Endothelial cell of umbilical vein (primary cell): Measurements from ENCODE around the gene RPL9. TPM values are rescaled to one million over a fixed set of nuclear protein-coding genes. Genes with fewer than 3 reads are reported as not detected.
"Not testable (repeated sequence)": the region's sequence is repeated elsewhere in the genome, so short reads cannot be mapped to it uniquely, and the experiment has no call there.

Experiments
- BruUV-seq: library from RNA; stranded (reverse); fragments of 400-500 nt; replicated peaks from 2 replicates; lab custom pipeline; 2021; lab: Mats Ljungman, UMichigan
- CTCF ChIA-PET: fragments of 300-600, 350-600 bp; sonication (Branson Sonifier 250); formaldehyde crosslinking; loops from one replicate; lab custom pipeline; 2021; ENCODE audit warnings: antibody characterized with exemption, inconsistent platforms; lab: Charles Lee
- POLR2A ChIA-PET: fragments of 300-600, 350-600 bp; sonication (Branson Sonifier 250); formaldehyde crosslinking; loops from one replicate; lab custom pipeline; 2021; ENCODE audit warnings: antibody characterized with exemption, inconsistent platforms; lab: Charles Lee
- DNase-seq: peaks from one replicate; pipeline ENCODE4 v3.0.0-alpha.2; 2011; ENCODE audit warnings: low read depth, low spot score
- FAIRE-seq: peaks from 2 replicates; lab custom pipeline; 2011; peaks lifted over from hg19 to GRCh38; lab: Jason Lieb, UNC
- H2AFZ ChIP-seq: 2 replicates; pipeline ENCODE4 v1.6.0; 2012; ENCODE audit warnings: low read depth, low read length, control low read depth, inconsistent platforms
- H3K27ac ChIP-seq: 2 replicates; pipeline ENCODE4 v1.5.1; 2011; ENCODE audit warnings: low read depth, mild to moderate bottlenecking, control low read depth, low read length, moderate library complexity; ENCODE audit not compliant: insufficient read depth
- H3K27me3 ChIP-seq, 2 experiments: 2 replicates each; pipeline versions ENCODE4 v1.6.0 to v1.6.1; 2011; ENCODE audit warnings: low read length in 2 of 2, mixed read lengths in 1 of 2; ENCODE audit not compliant: control insufficient read depth in 2 of 2, insufficient read depth in 2 of 2
- H3K36me3 ChIP-seq, 2 experiments: 2 replicates in 1 of 2; 3 replicates in 1 of 2; pipeline ENCODE4 v1.5.1; 2011; ENCODE audit warnings: low read length in 2 of 2, mild to moderate bottlenecking in 1 of 2, moderate library complexity in 1 of 2; ENCODE audit not compliant: control insufficient read depth in 2 of 2, insufficient read depth in 2 of 2; ENCODE audit errors: extremely low read depth in 1 of 2
- H3K4me1 ChIP-seq: 3 replicates; pipeline ENCODE4 v1.5.1; 2011; ENCODE audit warnings: mild to moderate bottlenecking, low read length; ENCODE audit not compliant: control insufficient read depth, insufficient read depth; ENCODE audit errors: extremely low read depth
- H3K4me2 ChIP-seq: 2 replicates; pipeline ENCODE4 v1.6.1; 2011; ENCODE audit warnings: low read length, control low read depth, mixed read lengths; ENCODE audit not compliant: insufficient read depth
- H3K4me3 ChIP-seq, 3 experiments: fragments of 200-600 bp in 1 of 3; sonication (generic), shearing (Covaris generic) in 1 of 3; replicated peaks in 1 of 3; 2 replicates each; pipeline ENCODE4 v1.5.1; 2011 to 2016; ENCODE audit warnings: control low read depth in 3 of 3, low read length in 3 of 3, mild to moderate bottlenecking in 2 of 3, inconsistent platforms in 1 of 3, low read depth in 1 of 3, moderate library complexity in 1 of 3; ENCODE audit not compliant: insufficient read depth in 1 of 3
- H3K79me2 ChIP-seq: 2 replicates; pipeline ENCODE4 v1.6.0; 2012; ENCODE audit warnings: low read length, inconsistent platforms; ENCODE audit not compliant: control insufficient read depth, insufficient read depth
- H3K9ac ChIP-seq: replicated peaks from 2 replicates; pipeline ENCODE3; 2011; ENCODE audit warnings: low read length, control low read depth; ENCODE audit not compliant: insufficient read depth; ENCODE audit errors: extremely low read depth
- H3K9me1 ChIP-seq: replicated peaks from 3 replicates; pipeline ENCODE4 v1.6.0; 2011; ENCODE audit warnings: mild to moderate bottlenecking, low read length; ENCODE audit not compliant: control insufficient read depth, insufficient read depth; ENCODE audit errors: extremely low read depth
- H3K9me3 ChIP-seq: replicated peaks from 2 replicates; pipeline ENCODE4 v1.5.1; 2012; ENCODE audit warnings: low read length, inconsistent platforms; ENCODE audit not compliant: control insufficient read depth, insufficient read depth
- H4K20me1 ChIP-seq: replicated peaks from 2 replicates; pipeline ENCODE3; 2011; ENCODE audit warnings: mild to moderate bottlenecking, low read length; ENCODE audit not compliant: control insufficient read depth, insufficient read depth; ENCODE audit errors: extremely low read depth
- EZH2 ChIP-seq: IDR thresholded peaks from 2 replicates; pipeline ENCODE4 v1.6.1; 2012; ENCODE audit warnings: borderline replicate concordance, low read depth, mild to moderate bottlenecking, moderate library complexity, low read length, inconsistent platforms; ENCODE audit not compliant: severe bottlenecking
- FOS ChIP-seq: IDR thresholded peaks from 2 replicates; pipeline ENCODE4 v1.6.1; 2011; ENCODE audit warnings: mild to moderate bottlenecking, low read length, moderate library complexity, borderline replicate concordance; ENCODE audit not compliant: insufficient read depth
- GATA2 ChIP-seq: IDR thresholded peaks from 2 replicates; pipeline ENCODE4 v1.7.0; 2011; ENCODE audit warnings: low read depth, mild to moderate bottlenecking, moderate library complexity, mixed read lengths, low read length; ENCODE audit not compliant: insufficient read length, insufficient read depth
- JUN ChIP-seq: IDR thresholded peaks from 2 replicates; pipeline ENCODE4 v1.6.1; 2011; ENCODE audit warnings: borderline replicate concordance, low read depth; ENCODE audit not compliant: insufficient read length, insufficient read depth
- POLR2AphosphoS5 ChIP-seq: IDR thresholded peaks from 2 replicates; pipeline ENCODE4 v1.6.1; 2012; ENCODE audit warnings: low read depth, mild to moderate bottlenecking, control low read depth, low read length, moderate library complexity; ENCODE audit not compliant: insufficient read depth
- dilution Hi-C: fragments of 300-500 bp; cut with MboI; formaldehyde crosslinking; loops from one replicate; pipeline ENCODE4 v1.15.0; 2019; ENCODE audit warnings: low sequenced_read_pairs; ENCODE audit not compliant: extremely low pct_ligation_motif_present
- intact Hi-C: fragments of 100-400 bp; cut with micrococcal nuclease; formaldehyde crosslinking; loops from one replicate; pipeline ENCODE4 v1.10.0; 2022
- polyA plus RNA-seq, 4 experiments: library from polyadenylated mRNA; depleted of rRNA in 3 of 4; stranded (reverse) in 3 of 4; unstranded in 1 of 4; fragments of >200 nt; gene quantifications; 2 replicates each; pipeline versions ENCODE4 v1.2.1 to v1.2.3, GENCODE V29; 2011 to 2012; ENCODE audit warnings: missing spikeins in 1 of 4
- total RNA-seq: library from RNA; stranded (reverse); gene quantifications from 2 replicates; pipeline ENCODE4 v1.2.3, GENCODE V29; 2021
- TF ChIP-seq, protein P1 (sequence below), 2 donors: IDR thresholded peaks; 1 replicate in 1 of 2; 2 replicates in 1 of 2; pipeline ENCODE4 v1.5.1; 2011; ENCODE audit warnings: low read length in 2 of 2, mild to moderate bottlenecking in 2 of 2, moderate library complexity in 2 of 2, control low read depth in 1 of 2, inconsistent platforms in 1 of 2, low read depth in 1 of 2; ENCODE audit not compliant: insufficient read depth in 1 of 2; ENCODE audit errors: extremely low read depth in 1 of 2

RPL9 gene
- total and polyA plus RNA-seq, 2 donors (not counting 3 experiments of a cell fraction or from before 2014, with no cell fraction given) = 963 to 1,186 TPM

DNA sequence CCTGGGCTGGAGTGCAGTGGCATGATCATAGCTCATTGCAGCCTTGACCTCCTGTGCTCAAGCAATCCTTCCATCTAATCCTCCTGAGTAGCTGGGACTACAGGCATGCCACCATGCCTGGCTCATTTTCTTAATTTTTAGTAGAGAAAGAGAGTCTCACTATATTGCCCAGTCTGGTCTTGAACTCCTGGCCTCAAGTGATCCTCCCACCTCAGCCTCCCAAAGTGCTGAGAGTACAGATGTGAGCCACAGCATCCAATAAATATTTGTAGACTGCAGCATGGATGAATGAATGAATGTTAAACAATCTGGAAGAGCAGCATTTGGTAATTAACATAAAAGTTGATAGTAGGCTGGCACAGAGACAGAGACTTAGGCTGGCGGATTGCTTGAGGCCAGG, 32.0 kb downstream of the RPL9 start:
- Histone ChIP-seq H2AFZ (no peak overlapping the region), H3K9me1 (no peaks in the 10 kb centered on the region), H3K27ac (no peak overlapping the region), H3K4me3 (no peak overlapping the region), H3K4me2 (no peak overlapping the region), H3K9me3 (no peaks in the 10 kb centered on the region), H3K36me3 (no peaks in the 10 kb centered on the region), H3K79me2 (no peaks in the 10 kb centered on the region), H3K27me3 (no peaks in the 10 kb centered on the region), H4K20me1 (no peaks in the 10 kb centered on the region), H3K9ac (no peak overlapping the region), H3K4me1 (no peaks in the 10 kb centered on the region)
- intact Hi-C loops = no loop called here
- DNase-seq (no peak), FAIRE-seq (no peak)
- dilution Hi-C loops = no loop called here
- no TSS peak for BruUV-seq
- TF ChIP-seq FOS (no peak), POLR2AphosphoS5 (no peak), EZH2 (no peak), GATA2 (no peak), JUN (no peak)
- TF ChIP-seq, protein P1, sequence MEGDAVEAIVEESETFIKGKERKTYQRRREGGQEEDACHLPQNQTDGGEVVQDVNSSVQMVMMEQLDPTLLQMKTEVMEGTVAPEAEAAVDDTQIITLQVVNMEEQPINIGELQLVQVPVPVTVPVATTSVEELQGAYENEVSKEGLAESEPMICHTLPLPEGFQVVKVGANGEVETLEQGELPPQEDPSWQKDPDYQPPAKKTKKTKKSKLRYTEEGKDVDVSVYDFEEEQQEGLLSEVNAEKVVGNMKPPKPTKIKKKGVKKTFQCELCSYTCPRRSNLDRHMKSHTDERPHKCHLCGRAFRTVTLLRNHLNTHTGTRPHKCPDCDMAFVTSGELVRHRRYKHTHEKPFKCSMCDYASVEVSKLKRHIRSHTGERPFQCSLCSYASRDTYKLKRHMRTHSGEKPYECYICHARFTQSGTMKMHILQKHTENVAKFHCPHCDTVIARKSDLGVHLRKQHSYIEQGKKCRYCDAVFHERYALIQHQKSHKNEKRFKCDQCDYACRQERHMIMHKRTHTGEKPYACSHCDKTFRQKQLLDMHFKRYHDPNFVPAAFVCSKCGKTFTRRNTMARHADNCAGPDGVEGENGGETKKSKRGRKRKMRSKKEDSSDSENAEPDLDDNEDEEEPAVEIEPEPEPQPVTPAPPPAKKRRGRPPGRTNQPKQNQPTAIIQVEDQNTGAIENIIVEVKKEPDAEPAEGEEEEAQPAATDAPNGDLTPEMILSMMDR (IDR thresholded peaks at IDR 0.05; ENCODE audit: extremely low read depth in 1 of 2, insufficient read depth in 1 of 2, low read depth in 1 of 2, low read length in 2 of 2) = no peak
- CTCF ChIA-PET = no interaction called here
- POLR2A ChIA-PET = no interaction called here

- DNase-seq, H3K27me3 ChIP-seq, H4K20me1 ChIP-seq, CTCF ChIA-PET, BruUV-seq, H3K4me2 ChIP-seq, H3K9ac ChIP-seq, H3K9me3 ChIP-seq, H3K27ac ChIP-seq, dilution Hi-C loops, H3K36me3 ChIP-seq, H3K9me1 ChIP-seq, H3K79me2 ChIP-seq, H2AFZ ChIP-seq, H3K4me3 ChIP-seq, intact Hi-C loops, POLR2A ChIA-PET, H3K4me1 ChIP-seq, FAIRE-seq: not testable (repeated sequence)
Measured at GRCh38 chr4:39425297-39425696, 33.4 kb downstream of the RPL9 start.
